Bronchial epithelial cell (primary cell): ENCODE measurements around the gene FOXO3. TPM values are rescaled to one million over a fixed set of nuclear protein-coding genes. Genes with fewer than 3 reads are reported as not detected.

Experiments used
- DNase-seq: peaks from one replicate; pipeline ENCODE4 v3.0.0-alpha.2; 2010; ENCODE audit warnings: low read depth
- FAIRE-seq: peaks from 2 replicates; lab custom pipeline; 2011; peaks lifted over from hg19 to GRCh38; lab: Jason Lieb, UNC
- H3K27me3 ChIP-seq: 2 replicates; pipeline ENCODE4 v1.5.1; 2011; ENCODE audit warnings: low read length; ENCODE audit not compliant: control insufficient read depth, insufficient read depth
- H3K36me3 ChIP-seq: 2 replicates; pipeline ENCODE4 v1.5.1; 2011; ENCODE audit warnings: low read length; ENCODE audit not compliant: control insufficient read depth, insufficient read depth
- H3K4me3 ChIP-seq: 2 replicates; pipeline ENCODE4 v1.5.1; 2011; ENCODE audit warnings: mild to moderate bottlenecking, low read depth, low read length, control low read depth
- total RNA-seq: library from RNA; depleted of rRNA; stranded (reverse); fragments of >200 nt; gene quantifications from 2 replicates; pipeline ENCODE4 v1.2.1, GENCODE V29; 2014
- TF ChIP-seq, protein P1 (sequence below): IDR thresholded peaks from 2 replicates; pipeline ENCODE4 v1.5.1; 2011; ENCODE audit warnings: mild to moderate bottlenecking, moderate library complexity, low read length, control low read depth, inconsistent platforms; ENCODE audit not compliant: insufficient read depth, severe bottlenecking

The FOXO3 gene
- total RNA-seq, 1 donor from 2014 or later: 28.7 TPM

DNA sequence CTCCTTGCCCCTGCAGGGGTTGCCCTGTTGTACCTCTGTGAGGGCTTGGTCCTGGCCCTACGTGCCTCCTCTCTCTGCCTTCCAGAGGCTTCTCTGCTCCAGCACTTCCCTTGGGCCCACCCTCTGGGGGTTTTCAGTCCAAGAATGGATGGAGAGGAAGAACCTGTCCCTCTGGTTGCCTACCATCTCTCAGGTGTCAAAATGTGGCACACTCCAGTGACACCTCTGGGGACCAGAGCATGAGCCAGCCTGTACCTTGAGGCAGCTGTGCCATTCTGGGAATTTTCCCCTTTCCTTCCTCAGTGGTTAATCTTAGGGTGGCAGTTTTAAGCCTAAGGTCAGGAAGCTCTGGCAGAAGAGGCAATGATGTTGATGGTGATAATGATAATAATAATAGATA lies 172.3 kb downstream of the FOXO3 start:
- no peak overlapping the region for H3K4me3 ChIP-seq
- no peaks in the 10 kb centered on the region for H3K27me3 ChIP-seq
- TF ChIP-seq, protein P1, sequence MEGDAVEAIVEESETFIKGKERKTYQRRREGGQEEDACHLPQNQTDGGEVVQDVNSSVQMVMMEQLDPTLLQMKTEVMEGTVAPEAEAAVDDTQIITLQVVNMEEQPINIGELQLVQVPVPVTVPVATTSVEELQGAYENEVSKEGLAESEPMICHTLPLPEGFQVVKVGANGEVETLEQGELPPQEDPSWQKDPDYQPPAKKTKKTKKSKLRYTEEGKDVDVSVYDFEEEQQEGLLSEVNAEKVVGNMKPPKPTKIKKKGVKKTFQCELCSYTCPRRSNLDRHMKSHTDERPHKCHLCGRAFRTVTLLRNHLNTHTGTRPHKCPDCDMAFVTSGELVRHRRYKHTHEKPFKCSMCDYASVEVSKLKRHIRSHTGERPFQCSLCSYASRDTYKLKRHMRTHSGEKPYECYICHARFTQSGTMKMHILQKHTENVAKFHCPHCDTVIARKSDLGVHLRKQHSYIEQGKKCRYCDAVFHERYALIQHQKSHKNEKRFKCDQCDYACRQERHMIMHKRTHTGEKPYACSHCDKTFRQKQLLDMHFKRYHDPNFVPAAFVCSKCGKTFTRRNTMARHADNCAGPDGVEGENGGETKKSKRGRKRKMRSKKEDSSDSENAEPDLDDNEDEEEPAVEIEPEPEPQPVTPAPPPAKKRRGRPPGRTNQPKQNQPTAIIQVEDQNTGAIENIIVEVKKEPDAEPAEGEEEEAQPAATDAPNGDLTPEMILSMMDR: no peak
- no peak for DNase-seq
- FAIRE-seq: no peak
- H3K36me3 ChIP-seq: no peaks in the 10 kb centered on the region

DNA sequence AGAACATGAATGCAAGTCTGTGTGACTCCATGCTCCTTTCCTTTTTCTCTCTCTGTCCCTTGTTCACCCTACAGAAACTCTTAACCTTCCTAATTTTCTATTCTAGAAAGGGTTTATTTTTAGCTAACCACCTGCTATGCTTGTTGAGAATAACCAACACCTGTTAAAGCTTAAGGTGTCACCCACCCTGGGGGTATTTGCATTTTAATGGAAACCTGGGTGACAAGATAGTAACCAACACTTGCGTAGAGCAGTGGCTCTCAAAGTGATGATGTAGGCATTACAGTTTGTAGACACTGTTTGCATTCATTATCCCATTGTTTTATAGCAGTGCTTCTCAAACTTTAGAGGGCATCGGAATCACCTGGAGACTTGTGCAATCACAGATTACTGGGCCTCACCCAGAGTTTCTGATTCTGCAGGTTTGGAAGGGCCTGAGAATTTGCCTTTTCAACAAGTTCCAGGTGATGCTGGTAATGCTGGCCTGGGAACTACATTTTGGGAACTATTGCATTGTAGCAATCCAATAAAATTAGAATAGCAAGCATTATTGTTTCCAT lies 173.1 kb downstream of the FOXO3 start:
- DNase-seq (no peak), FAIRE-seq (no peak)
- TF ChIP-seq, protein P1: no peak
- Histone ChIP-seq H3K4me3 (no peak overlapping the region), H3K27me3 (no peaks in the 10 kb centered on the region), H3K36me3 (no peaks in the 10 kb centered on the region)
